Measurements from ENCODE around the gene MSX1. TPM values are rescaled to one million over a fixed set of nuclear protein-coding genes. Genes with fewer than 3 reads are reported as not detected.
A peak's percentile ranks its signal among the peaks of the same experiment; 100 is the strongest.

The MSX1 gene
- total RNA-seq, 1 donor from 2014 or later: 67.3 TPM

GRCh38 chr4:4860600-4861389, 1.3 kb downstream of the MSX1 start:
- TF ChIP-seq CTCF (conservative IDR thresholded peaks at IDR 0.05): peak; percentile 34
- Mint-ChIP-seq H3K9me3 (no peaks in the 10 kb centered on the region), H3K36me3 (peaks cover 20% of the 10 kb centered on the region), H3K27ac (peak overlapping the region; percentile 80), H3K27me3 (peaks cover 86% of the 10 kb centered on the region), H3K4me1 (ENCODE audit: unreplicated experiment) (peaks cover 33% of the 10 kb centered on the region), H3K4me3 (peak overlapping the region; percentile 98)
- no peak for DNase-seq (ENCODE audit: extremely low spot score, unreplicated experiment)

GRCh38 chr4:4861390-4862018, 2.0 kb downstream of the MSX1 start:
- Mint-ChIP-seq H3K36me3 (peaks cover 20% of the 10 kb centered on the region), H3K27me3 (peaks cover 86% of the 10 kb centered on the region), H3K27ac (peak overlapping the region; percentile 46), H3K4me1 (ENCODE audit: unreplicated experiment) (peaks cover 35% of the 10 kb centered on the region), H3K9me3 (no peaks in the 10 kb centered on the region), H3K4me3 (peak overlapping the region; percentile 98)
- TF ChIP-seq CTCF (conservative IDR thresholded peaks at IDR 0.05): no peak
- no peak for DNase-seq (ENCODE audit: extremely low spot score, unreplicated experiment)

GRCh38 chr4:4862071-4862551, 2.6 kb downstream of the MSX1 start:
- Mint-ChIP-seq H3K27me3 (peaks cover 87% of the 10 kb centered on the region), H3K4me3 (peak overlapping the region; percentile 98), H3K9me3 (no peaks in the 10 kb centered on the region), H3K4me1 (ENCODE audit: unreplicated experiment) (peaks cover 34% of the 10 kb centered on the region), H3K27ac (peak overlapping the region; percentile 69), H3K36me3 (peaks cover 20% of the 10 kb centered on the region)
- TF ChIP-seq CTCF (conservative IDR thresholded peaks at IDR 0.05): no peak
- DNase-seq (ENCODE audit: extremely low spot score, unreplicated experiment): no peak

- peaks cover 20% of the 10 kb centered on the region for H3K36me3 Mint-ChIP-seq
- H3K27me3 Mint-ChIP-seq: peaks cover 79% of the 10 kb centered on the region
- peak overlapping the region; percentile 98 for H3K4me3 Mint-ChIP-seq
- TF ChIP-seq CTCF (conservative IDR thresholded peaks at IDR 0.05): no peak
- peak overlapping the region; percentile 69 for H3K27ac Mint-ChIP-seq
- peaks cover 30% of the 10 kb centered on the region for H3K4me1 Mint-ChIP-seq (ENCODE audit: unreplicated experiment)
- H3K9me3 Mint-ChIP-seq: no peaks in the 10 kb centered on the region
- peak; percentile 59 for DNase-seq (ENCODE audit: extremely low spot score, unreplicated experiment)
Observed at GRCh38 chr4:4862665-4863482, 3.4 kb downstream of the MSX1 start.

- H3K9me3 Mint-ChIP-seq: no peaks in the 10 kb centered on the region
- H3K4me3 Mint-ChIP-seq: peak overlapping the region; percentile 87
- peaks cover 22% of the 10 kb centered on the region for H3K4me1 Mint-ChIP-seq (ENCODE audit: unreplicated experiment)
- peak overlapping the region; percentile 17 for H3K27ac Mint-ChIP-seq
- H3K27me3 Mint-ChIP-seq: peaks cover 66% of the 10 kb centered on the region
- DNase-seq (ENCODE audit: extremely low spot score, unreplicated experiment): no peak
- TF ChIP-seq CTCF (conservative IDR thresholded peaks at IDR 0.05): no peak
- H3K36me3 Mint-ChIP-seq: peaks cover 20% of the 10 kb centered on the region
Observed at GRCh38 chr4:4864443-4864939, 5.0 kb downstream of the MSX1 start.

Data from type B pancreatic cell (in vitro differentiated cells).